OCI-LY1 (cell line): ENCODE data around the gene NDUFB4.

Experiments
- H2AFZ ChIP-seq: fragments of 200-600 bp; sonication (generic), shearing (Covaris generic); 2 replicates; pipeline ENCODE4 v1.6.0; 2014; ENCODE audit warnings: antibody characterized with exemption, mild to moderate bottlenecking, low read length
- H3F3A ChIP-seq: fragments of 200-600 bp; sonication (generic), shearing (Covaris generic); 2 replicates; pipeline ENCODE4 v1.6.0; 2014; ENCODE audit warnings: mild to moderate bottlenecking, antibody characterized with exemption, low read length, moderate library complexity; ENCODE audit not compliant: insufficient read depth
- H3K27ac ChIP-seq: fragments of 200-600 bp; sonication (generic); 2 replicates; pipeline ENCODE4 v1.5.1; 2014; ENCODE audit warnings: low read length, mixed run types, mild to moderate bottlenecking, low read depth; ENCODE audit not compliant: poor library complexity, severe bottlenecking
- H3K27me3 ChIP-seq: fragments of 200-600 bp; sonication (generic); 2 replicates; pipeline ENCODE4 v1.6.0; 2014; ENCODE audit warnings: antibody characterized with exemption, mild to moderate bottlenecking, low read length, moderate library complexity; ENCODE audit not compliant: insufficient read depth
- H3K36me3 ChIP-seq: fragments of 200-600 bp; sonication (generic); 2 replicates; pipeline ENCODE4 v1.6.1; 2014; ENCODE audit warnings: mild to moderate bottlenecking, antibody characterized with exemption, low read length, moderate library complexity, mixed read lengths; ENCODE audit not compliant: insufficient read depth
- H3K4me1 ChIP-seq: fragments of 200-600 bp; sonication (generic); 2 replicates; pipeline ENCODE4 v1.5.1; 2014; ENCODE audit warnings: mild to moderate bottlenecking, low read length, moderate library complexity; ENCODE audit not compliant: insufficient read depth, severe bottlenecking
- H3K4me2 ChIP-seq: fragments of 200-600 bp; sonication (generic), shearing (Covaris generic); 2 replicates; pipeline ENCODE4 v1.6.1; 2014; ENCODE audit warnings: low read length
- H3K4me3 ChIP-seq: fragments of 200-600 bp; sonication (generic); 2 replicates; pipeline ENCODE4 v1.5.1; 2014; ENCODE audit warnings: low read length, low read depth, mild to moderate bottlenecking, mixed read lengths; ENCODE audit not compliant: poor library complexity, severe bottlenecking
- H3K79me2 ChIP-seq: fragments of 200-600 bp; shearing (Covaris generic); 2 replicates; pipeline ENCODE4 v1.6.1; 2016; ENCODE audit warnings: mixed run types, low read length, mixed read lengths; ENCODE audit not compliant: insufficient read depth
- H3K9ac ChIP-seq: fragments of 200-600 bp; sonication (generic), shearing (Covaris generic); 2 replicates; pipeline ENCODE4 v1.6.1; 2014; ENCODE audit warnings: mild to moderate bottlenecking, low read length, mixed read lengths
- H3K9me2 ChIP-seq: fragments of 200-600 bp; sonication (generic), shearing (Covaris generic); 2 replicates; pipeline ENCODE4 v1.6.1; 2014; ENCODE audit warnings: low read depth, mild to moderate bottlenecking, low read length, mixed read lengths
- H3K9me3 ChIP-seq: fragments of 200-600 bp; shearing (Covaris generic); 2 replicates; pipeline ENCODE4 v1.6.1; 2014; ENCODE audit warnings: low read length, mixed read lengths
- H4K20me1 ChIP-seq: fragments of 200-600 bp; sonication (generic), shearing (Covaris generic); 2 replicates; pipeline ENCODE4 v1.6.0; 2016; ENCODE audit warnings: mild to moderate bottlenecking, low read length; ENCODE audit not compliant: insufficient read depth
- EZH2 ChIP-seq: fragments of 200-600 bp; sonication (generic), shearing (Covaris generic); IDR thresholded peaks from 2 replicates; pipeline ENCODE4 v1.8.0; 2017; ENCODE audit warnings: borderline replicate concordance, mixed run types, mild to moderate bottlenecking, antibody characterized with exemption, low read length, moderate library complexity, mixed read lengths
- TF ChIP-seq, protein P1 (sequence below): fragments of 200-600 bp; sonication (generic), shearing (Covaris generic); IDR thresholded peaks from 2 replicates; pipeline ENCODE4 v1.5.1; 2017; ENCODE audit warnings: mild to moderate bottlenecking, antibody characterized with exemption, low read length, moderate library complexity, mixed read lengths

The NDUFB4 gene

DNA sequence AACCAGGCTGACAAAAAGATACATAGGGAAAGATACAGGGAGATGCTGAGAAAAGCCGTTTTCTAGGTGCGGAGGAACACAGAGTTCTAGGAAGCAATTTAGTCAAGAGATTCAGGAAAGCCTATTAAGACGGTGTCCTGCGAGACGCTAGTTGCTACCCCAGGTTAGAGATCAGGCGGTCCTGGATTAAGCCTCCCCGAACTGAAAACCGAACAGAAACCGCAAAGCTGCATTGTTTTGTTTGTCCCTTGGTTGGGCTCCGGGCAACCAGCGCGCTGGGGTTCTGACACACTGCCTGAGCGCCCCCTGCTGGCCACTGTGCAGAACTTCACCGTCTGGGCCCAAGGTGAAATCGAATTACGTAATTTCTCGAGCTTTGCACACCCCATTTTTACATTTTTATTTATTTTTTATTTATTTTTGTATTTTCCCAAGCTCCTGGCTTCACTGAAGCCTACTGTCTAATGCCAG, 37.3 kb upstream of the NDUFB4 start:
- H3K4me2 ChIP-seq = peak overlapping the region; percentile 62
- H3F3A ChIP-seq = no peaks in the 10 kb centered on the region
- H3K9me2 ChIP-seq = no peaks in the 10 kb centered on the region
- no peaks in the 10 kb centered on the region for H4K20me1 ChIP-seq
- H3K4me3 ChIP-seq = peak overlapping the region; percentile 49
- no peaks in the 10 kb centered on the region for H3K9me3 ChIP-seq
- H3K9ac ChIP-seq = peak overlapping the region; percentile 25; the same call in 1 of the 2 replicates
- H3K79me2 ChIP-seq = no peaks in the 10 kb centered on the region
- no peak overlapping the region for H3K27ac ChIP-seq
- H2AFZ ChIP-seq = no peak overlapping the region
- TF ChIP-seq, protein P1, sequence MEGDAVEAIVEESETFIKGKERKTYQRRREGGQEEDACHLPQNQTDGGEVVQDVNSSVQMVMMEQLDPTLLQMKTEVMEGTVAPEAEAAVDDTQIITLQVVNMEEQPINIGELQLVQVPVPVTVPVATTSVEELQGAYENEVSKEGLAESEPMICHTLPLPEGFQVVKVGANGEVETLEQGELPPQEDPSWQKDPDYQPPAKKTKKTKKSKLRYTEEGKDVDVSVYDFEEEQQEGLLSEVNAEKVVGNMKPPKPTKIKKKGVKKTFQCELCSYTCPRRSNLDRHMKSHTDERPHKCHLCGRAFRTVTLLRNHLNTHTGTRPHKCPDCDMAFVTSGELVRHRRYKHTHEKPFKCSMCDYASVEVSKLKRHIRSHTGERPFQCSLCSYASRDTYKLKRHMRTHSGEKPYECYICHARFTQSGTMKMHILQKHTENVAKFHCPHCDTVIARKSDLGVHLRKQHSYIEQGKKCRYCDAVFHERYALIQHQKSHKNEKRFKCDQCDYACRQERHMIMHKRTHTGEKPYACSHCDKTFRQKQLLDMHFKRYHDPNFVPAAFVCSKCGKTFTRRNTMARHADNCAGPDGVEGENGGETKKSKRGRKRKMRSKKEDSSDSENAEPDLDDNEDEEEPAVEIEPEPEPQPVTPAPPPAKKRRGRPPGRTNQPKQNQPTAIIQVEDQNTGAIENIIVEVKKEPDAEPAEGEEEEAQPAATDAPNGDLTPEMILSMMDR = peak; percentile 81
- no peak for TF ChIP-seq EZH2
- H3K36me3 ChIP-seq = no peaks in the 10 kb centered on the region
- H3K4me1 ChIP-seq = peaks cover 15% of the 10 kb centered on the region
- H3K27me3 ChIP-seq = no peaks in the 10 kb centered on the region

DNA sequence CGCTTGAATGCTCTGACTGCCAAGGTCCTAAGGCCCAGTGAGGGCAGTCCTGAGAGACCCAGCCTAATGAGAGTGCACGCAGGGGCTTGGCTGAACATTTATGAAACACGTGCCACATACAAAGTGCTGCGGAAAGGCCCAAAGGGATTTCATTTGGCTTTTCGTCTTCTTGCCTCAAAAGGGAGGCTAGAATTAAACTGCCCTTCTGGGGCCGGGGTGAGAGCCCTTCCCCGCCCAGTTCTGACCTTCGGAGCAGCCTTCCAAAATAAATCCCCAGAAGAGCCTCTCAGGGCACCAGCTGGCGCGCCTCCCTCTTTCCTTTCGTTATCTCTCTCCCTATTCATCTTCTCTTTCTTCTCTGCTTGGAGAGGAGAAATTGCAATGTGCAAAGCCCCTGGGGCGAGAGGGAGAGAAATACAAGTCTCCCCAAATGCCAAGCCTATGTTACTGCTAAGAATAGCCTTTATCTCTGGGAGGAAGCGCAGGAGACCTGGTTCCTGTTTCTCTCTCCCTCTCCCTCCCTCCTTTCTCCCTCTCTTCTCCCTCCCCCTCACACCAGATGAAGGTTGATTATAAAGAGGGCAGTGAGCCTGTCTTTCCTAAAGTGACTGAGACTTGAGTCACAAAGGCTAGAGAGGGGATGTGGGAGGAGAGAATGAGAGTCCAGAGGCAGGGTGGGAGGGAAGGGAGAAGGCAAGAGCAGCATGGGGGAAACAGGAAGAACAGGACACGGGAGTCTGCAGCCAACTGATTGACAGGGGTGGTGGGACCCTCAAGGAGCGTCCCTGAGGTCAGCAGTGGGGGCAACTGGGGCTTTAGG, 36.7 kb upstream of the NDUFB4 start:
- H3F3A ChIP-seq = no peaks in the 10 kb centered on the region
- H3K36me3 ChIP-seq = no peaks in the 10 kb centered on the region
- H3K9me3 ChIP-seq = no peaks in the 10 kb centered on the region
- H3K79me2 ChIP-seq = no peaks in the 10 kb centered on the region
- H3K27me3 ChIP-seq = no peaks in the 10 kb centered on the region
- no peak overlapping the region for H3K4me3 ChIP-seq
- peaks cover 15% of the 10 kb centered on the region for H3K4me1 ChIP-seq
- no peak overlapping the region for H3K27ac ChIP-seq
- H3K4me2 ChIP-seq = peak overlapping the region; percentile 29; the same call in 1 of the 2 replicates
- TF ChIP-seq EZH2 = no peak
- TF ChIP-seq, protein P1 = no peak
- no peak overlapping the region for H3K9ac ChIP-seq
- no peaks in the 10 kb centered on the region for H4K20me1 ChIP-seq
- no peaks in the 10 kb centered on the region for H3K9me2 ChIP-seq
- H2AFZ ChIP-seq = no peak overlapping the region

DNA sequence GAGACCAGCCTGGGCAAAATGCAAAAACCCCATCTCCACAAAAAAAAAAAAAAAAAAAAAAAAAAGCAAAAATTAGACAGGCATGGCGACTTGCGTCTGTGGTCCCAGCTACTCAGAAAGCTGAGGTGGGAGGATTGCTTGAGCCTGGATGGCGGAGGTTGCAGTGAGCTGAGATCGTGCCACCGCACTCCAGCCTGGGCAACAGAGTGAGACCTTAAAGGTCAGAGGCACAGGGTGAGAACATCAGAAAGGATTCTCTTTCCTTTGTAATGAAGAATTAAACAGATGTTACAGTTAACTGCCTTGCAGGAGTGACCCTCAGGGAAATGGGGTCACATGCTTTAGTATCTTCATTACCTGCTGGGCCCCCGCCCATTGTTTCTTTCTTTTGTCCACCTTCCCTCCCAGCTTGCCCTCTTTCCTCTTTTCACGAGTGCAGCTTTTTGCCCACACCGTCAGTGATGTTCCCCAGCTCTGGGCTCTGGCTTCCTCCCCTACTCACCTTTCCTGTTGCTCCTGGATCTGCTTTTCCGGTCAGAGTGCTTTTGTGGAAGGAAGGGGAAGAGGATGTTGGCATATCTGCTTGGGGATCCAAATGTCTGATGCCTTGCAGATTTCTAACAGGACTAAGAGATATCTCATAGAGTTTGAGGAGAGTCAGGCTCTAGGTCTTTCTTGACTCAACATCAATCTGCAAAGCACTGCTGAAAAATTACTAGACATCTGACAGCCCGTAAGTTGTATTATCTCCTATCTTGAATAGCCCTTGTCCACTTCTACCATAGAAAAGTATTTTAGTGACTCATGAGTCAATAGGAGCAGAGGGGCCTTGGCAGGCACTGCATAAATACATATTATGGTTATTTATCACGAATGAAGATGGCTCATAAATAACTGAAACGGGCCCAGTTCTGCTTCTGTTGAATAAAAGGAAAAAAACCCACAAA, 35.6 kb upstream of the NDUFB4 start:
- Histone ChIP-seq H3K9me2 (no peaks in the 10 kb centered on the region), H3K4me2 (no peak overlapping the region)

More for the DNA sequence above, 35.6 kb upstream of the NDUFB4 start:
- no peak for TF ChIP-seq EZH2
- TF ChIP-seq, protein P1 = no peak
- Histone ChIP-seq H3K4me1 (peaks cover 15% of the 10 kb centered on the region), H3K27ac (no peak overlapping the region), H3K79me2 (no peaks in the 10 kb centered on the region), H2AFZ (no peak overlapping the region), H3K36me3 (no peaks in the 10 kb centered on the region), H3K9me3 (no peaks in the 10 kb centered on the region), H3F3A (no peaks in the 10 kb centered on the region), H3K9ac (no peak overlapping the region), H4K20me1 (no peaks in the 10 kb centered on the region), H3K4me3 (no peak overlapping the region), H3K27me3 (no peaks in the 10 kb centered on the region)
